ENCODE measurements around the gene FBXO34. TPM values are rescaled to one million over a fixed set of nuclear protein-coding genes. Genes with fewer than 3 reads are reported as not detected.
A peak's percentile ranks its signal among the peaks of the same experiment; 100 is the strongest.

Gene FBXO34
- total RNA-seq, 2 donors from 2014 or later, result 26.0 to 32.7 TPM

DNA sequence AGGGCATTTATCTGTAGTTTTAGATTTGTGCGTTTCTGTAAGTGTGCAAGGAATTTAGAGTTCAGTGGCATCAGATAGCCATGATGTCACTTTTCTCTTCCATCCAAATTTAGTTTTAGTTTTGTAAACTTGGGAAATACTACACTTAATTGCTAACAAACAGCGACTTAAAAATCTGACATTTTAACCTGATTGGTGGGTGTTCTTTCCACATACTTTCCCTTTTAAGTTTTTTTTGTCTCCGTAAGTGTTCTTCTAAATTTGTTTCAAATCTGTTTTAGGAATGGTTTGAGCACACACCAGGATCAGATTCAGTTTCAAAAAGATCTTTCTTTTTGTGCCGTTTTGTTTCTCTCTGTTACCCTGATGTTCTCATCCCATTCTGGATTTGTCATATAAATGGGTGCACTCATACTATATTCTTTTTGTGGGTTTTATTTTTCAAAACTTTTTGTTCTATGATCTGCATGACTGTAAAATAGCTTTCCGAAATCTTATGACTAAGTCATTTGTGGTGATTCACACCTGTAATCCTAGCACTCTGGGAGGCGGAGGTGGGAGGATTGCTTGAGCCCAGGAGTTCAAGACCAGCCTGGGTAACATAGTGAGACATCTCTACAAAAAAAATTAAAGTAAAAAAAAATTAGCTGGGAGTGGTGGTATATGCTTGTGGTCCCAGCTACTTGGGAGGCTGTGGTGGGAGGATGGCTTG, 58.9 kb downstream of the FBXO34 start:
- TF ChIP-seq CTCF (IDR thresholded peaks at IDR 0.05), result no peak
- peaks cover 0 to 38% of the 10 kb centered on the region in 2 donors for H3K4me1 ChIP-seq
- no peaks in the 10 kb centered on the region for H3K36me3 ChIP-seq
- DNase-seq (ENCODE audit: low spot score), result no peak
- no peak overlapping the region for H3K27ac ChIP-seq
- no peak overlapping the region for H3K4me3 ChIP-seq
- no peaks in the 10 kb centered on the region for H3K27me3 ChIP-seq
- no peaks in the 10 kb centered on the region for H3K9me3 ChIP-seq

DNA sequence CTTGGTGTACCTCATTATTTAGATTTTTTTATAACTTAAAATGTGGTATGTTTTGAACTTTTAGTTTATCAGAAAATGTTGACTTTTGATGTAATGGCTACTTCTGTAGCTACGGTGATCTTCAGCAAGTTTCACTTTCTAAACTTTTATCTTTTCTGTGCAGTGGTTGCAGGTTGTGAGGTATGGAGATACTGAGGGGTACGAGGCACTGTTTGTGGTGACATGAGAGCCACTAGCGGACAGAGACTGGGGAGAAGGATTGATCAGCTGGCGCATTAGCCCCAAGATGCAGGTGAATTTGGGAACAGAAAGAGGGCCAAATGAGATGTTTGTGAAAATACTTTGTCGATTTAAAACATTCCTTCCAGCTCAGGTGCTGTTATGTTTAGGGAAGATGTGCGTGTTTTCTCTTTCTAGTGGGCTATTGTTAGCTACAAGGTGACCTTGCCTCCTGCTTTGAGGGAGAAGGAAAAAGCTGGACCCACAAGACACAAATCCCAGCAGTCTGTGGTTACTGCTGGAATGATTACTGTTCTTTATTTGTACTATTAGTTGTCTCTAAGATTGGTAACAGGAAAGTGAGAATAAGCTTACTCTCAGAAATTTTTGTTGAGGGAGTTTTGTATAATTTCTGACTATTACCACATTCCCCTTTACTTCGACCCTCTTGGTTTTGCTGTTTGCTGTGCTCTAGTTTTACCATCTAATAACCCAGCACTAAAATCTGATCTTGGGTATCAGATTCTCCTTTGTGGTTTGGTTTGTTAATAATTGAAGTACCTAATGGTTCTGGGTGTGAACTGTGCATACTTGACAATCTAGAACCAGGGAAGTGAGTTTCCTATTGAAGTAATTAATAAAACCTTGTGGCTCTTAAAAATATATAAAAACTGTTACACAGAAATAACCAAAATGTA, 61.7 kb downstream of the FBXO34 start:
- Histone ChIP-seq H3K9me3 (no peaks in the 10 kb centered on the region), H3K4me3 (no peak overlapping the region), H3K4me1 (peaks cover 0 to 37% of the 10 kb centered on the region in 2 donors), H3K27me3 (no peaks in the 10 kb centered on the region), H3K36me3 (no peaks in the 10 kb centered on the region), H3K27ac (peak overlapping the region in 1 of 2 donors; percentile 34)
- no peak for TF ChIP-seq CTCF (IDR thresholded peaks at IDR 0.05)
- no peak for DNase-seq (ENCODE audit: low spot score)

DNA sequence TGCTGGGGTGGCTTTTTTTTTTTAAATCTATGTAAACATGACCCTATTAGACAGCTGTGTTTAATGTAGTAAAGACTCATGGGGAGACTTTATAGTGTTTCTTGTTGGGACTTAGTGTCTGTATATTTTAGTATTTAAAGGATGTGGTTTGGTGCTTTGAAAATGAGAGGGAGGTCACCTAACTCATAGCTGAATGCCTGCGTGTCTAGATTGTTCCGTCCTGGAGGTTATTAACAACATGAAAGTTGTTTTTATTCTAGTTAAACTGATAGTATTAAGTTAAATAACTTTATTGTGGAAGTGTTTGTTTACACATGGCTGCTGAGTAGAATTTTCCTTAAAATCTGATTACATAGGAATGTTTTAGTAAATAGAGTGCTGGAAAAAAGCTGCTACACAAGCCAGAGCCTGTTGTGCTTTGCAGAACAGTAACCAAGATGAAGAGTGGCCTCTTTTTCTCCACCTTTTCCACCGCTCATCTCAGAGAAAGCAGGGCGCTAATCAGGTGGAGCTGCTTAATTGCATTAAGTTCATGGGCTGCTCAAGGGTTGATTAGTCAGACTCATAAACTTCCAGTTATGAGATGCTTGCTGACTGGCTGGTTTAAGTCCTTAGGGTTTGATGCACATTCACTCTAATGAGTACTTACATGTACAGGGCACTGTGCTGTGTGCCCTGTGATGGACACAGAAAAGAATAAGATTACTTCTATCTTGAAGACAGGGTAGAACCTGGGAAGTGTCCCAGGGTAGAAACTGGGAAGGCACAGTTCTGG, 62.7 kb downstream of the FBXO34 start:
- Histone ChIP-seq H3K4me1 (peaks cover 0 to 31% of the 10 kb centered on the region in 2 donors), H3K36me3 (no peaks in the 10 kb centered on the region), H3K27me3 (no peaks in the 10 kb centered on the region), H3K4me3 (no peak overlapping the region), H3K9me3 (no peaks in the 10 kb centered on the region), H3K27ac (no peak overlapping the region)
- no peak for DNase-seq (ENCODE audit: low spot score)
- TF ChIP-seq CTCF (IDR thresholded peaks at IDR 0.05), result no peak

- Histone ChIP-seq H3K27me3 (no peaks in the 10 kb centered on the region), H3K4me1 (peaks cover 0 to 28% of the 10 kb centered on the region in 2 donors), H3K9me3 (no peaks in the 10 kb centered on the region), H3K4me3 (no peak overlapping the region), H3K36me3 (no peaks in the 10 kb centered on the region), H3K27ac (no peak overlapping the region)
- no peak for TF ChIP-seq CTCF (IDR thresholded peaks at IDR 0.05)
- DNase-seq (ENCODE audit: low spot score), result no peak
Observed at GRCh38 chr14:55336162-55336561, 64.9 kb downstream of the FBXO34 start.

- no peaks in the 10 kb centered on the region for H3K9me3 ChIP-seq
- H3K27me3 ChIP-seq, result no peaks in the 10 kb centered on the region
- no peak overlapping the region for H3K4me3 ChIP-seq
- no peak for DNase-seq (ENCODE audit: low spot score)
- H3K36me3 ChIP-seq, result no peaks in the 10 kb centered on the region
- TF ChIP-seq CTCF (IDR thresholded peaks at IDR 0.05), result no peak
- no peak overlapping the region for H3K27ac ChIP-seq
- peaks cover 0 to 30% of the 10 kb centered on the region in 2 donors for H3K4me1 ChIP-seq
Observed at GRCh38 chr14:55336691-55337090, 65.5 kb downstream of the FBXO34 start.

Data from right atrium auricular region (tissue), 2 donors.